GM12878 (cell line): ENCODE data around the gene HTRA2. TPM values are rescaled to one million over a fixed set of nuclear protein-coding genes. Genes with fewer than 3 reads are reported as not detected.

ENCODE experiments used
- ATAC-seq: fragments of 200-7000 bp; cut with Tn5 transposase; 3 replicates; pipeline ENCODE4 v1.9.1; 2020; ENCODE audit warnings: mild to moderate bottlenecking, moderate library complexity
- BruUV-seq: library from RNA; stranded (reverse); fragments of 400-500 nt; replicated peaks from 2 replicates; lab custom pipeline; 2021; lab: Mats Ljungman, UMichigan
- CTCF ChIA-PET: fragments of 300-600 bp; sonication (Branson Sonifier 250); formaldehyde crosslinking; extraction: SDS; loops from one replicate; lab custom pipeline; 2021; ENCODE audit warnings: inconsistent platforms; lab: Yijun Ruan, JAX
- POLR2A ChIA-PET: fragments of 350-600 bp; formaldehyde crosslinking; extraction: SDS; loops from one replicate; lab custom pipeline; 2021; ENCODE audit warnings: inconsistent platforms; lab: Charles Lee
- RAD21 ChIA-PET: fragments of 300-600 bp; sonication (Branson Sonifier 250); formaldehyde crosslinking; loops from one replicate; lab custom pipeline; 2023; ENCODE audit warnings: antibody characterized with exemption; ENCODE audit not compliant: unreplicated experiment; lab: Charles Lee
- SMC1A ChIA-PET: fragments of 300-600 bp; sonication (Branson Sonifier 250); formaldehyde crosslinking; loops from one replicate; lab custom pipeline; 2023; ENCODE audit not compliant: unreplicated experiment, uncharacterized antibody; lab: Charles Lee
- DNase-seq: peaks from one replicate; pipeline ENCODE4 v3.0.0-alpha.2; 2011; ENCODE audit warnings: low read depth, low spot score
- FAIRE-seq: peaks from 3 replicates; lab custom pipeline; 2011; peaks lifted over from hg19 to GRCh38; lab: Jason Lieb, UNC
- H2AFZ ChIP-seq: 2 replicates; pipeline ENCODE4 v1.6.0; 2011; ENCODE audit warnings: low read depth, low read length, control low read depth; ENCODE audit not compliant: control insufficient read depth
- H3K27ac ChIP-seq: 2 replicates; pipeline ENCODE4 v1.5.1; 2011; ENCODE audit warnings: control low read depth; ENCODE audit not compliant: control insufficient read depth, insufficient read depth
- H3K27me3 ChIP-seq, 2 experiments: replicated peaks in 1 of 2; 2 replicates each; pipeline versions ENCODE4 v1.6.0 to v1.6.1; 2011; ENCODE audit warnings: low read length in 1 of 2; ENCODE audit not compliant: control insufficient read depth in 2 of 2, insufficient read depth in 2 of 2
- H3K36me3 ChIP-seq, 2 experiments: 2 replicates each; pipeline ENCODE4 v1.5.1; 2011; ENCODE audit warnings: low read length in 1 of 2; ENCODE audit not compliant: control insufficient read depth in 2 of 2, insufficient read depth in 2 of 2
- H3K4me1 ChIP-seq: 2 replicates; pipeline ENCODE4 v1.6.1; 2011; ENCODE audit warnings: mild to moderate bottlenecking, low read length, moderate library complexity, mixed read lengths; ENCODE audit not compliant: control insufficient read depth, insufficient read depth
- H3K4me2 ChIP-seq: 2 replicates; pipeline ENCODE4 v1.6.0; 2011; ENCODE audit warnings: control low read depth; ENCODE audit not compliant: control insufficient read depth, insufficient read depth
- H3K4me3 ChIP-seq: fragments of 200-600 bp; sonication (generic); 2 replicates; pipeline ENCODE4 v1.5.1; 2016
- H3K79me2 ChIP-seq: 2 replicates; pipeline ENCODE4 v1.6.0; 2011; ENCODE audit warnings: low read length; ENCODE audit not compliant: control insufficient read depth, insufficient read depth
- H3K9ac ChIP-seq: 2 replicates; pipeline ENCODE4 v1.8.0; 2011; ENCODE audit warnings: low read length, control low read depth, mixed read lengths; ENCODE audit not compliant: control insufficient read depth, insufficient read depth
- H3K9me3 ChIP-seq: replicated peaks from 3 replicates; pipeline ENCODE4 v1.5.1; 2011; ENCODE audit warnings: mild to moderate bottlenecking, low read length; ENCODE audit not compliant: control insufficient read depth, insufficient read depth
- H4K20me1 ChIP-seq: 2 replicates; pipeline ENCODE4 v1.6.0; 2011; ENCODE audit not compliant: control insufficient read depth, insufficient read depth
- ASH2L ChIP-seq: fragments of 300-600, 200-600 bp; sonication (generic); IDR thresholded peaks from 2 replicates; pipeline ENCODE4 v1.6.1; 2017; ENCODE audit warnings: low read depth, mild to moderate bottlenecking, borderline replicate concordance
- ELK1 ChIP-seq: IDR thresholded peaks from 2 replicates; pipeline ENCODE4 v1.6.1; 2012; ENCODE audit warnings: low read depth, low read length, improper control_type of control experiment
- NFXL1 ChIP-seq: fragments of 450-650 bp; IDR thresholded peaks from 2 replicates; pipeline ENCODE4 v1.6.1; 2017; ENCODE audit warnings: antibody characterized with exemption, mild to moderate bottlenecking, borderline replicate concordance
- SREBF2 ChIP-seq: IDR thresholded peaks from 2 replicates; pipeline ENCODE4 v1.6.1; 2012; ENCODE audit warnings: mild to moderate bottlenecking, low read length
- TAF1 ChIP-seq: IDR thresholded peaks from 2 replicates; pipeline ENCODE4 v1.6.1; 2011; ENCODE audit warnings: mild to moderate bottlenecking, low read depth, low read length, borderline replicate concordance
- WGBS: methylation state at CpG from one replicate; pipeline ENCODE4 v1.1.6; 2016; ENCODE audit warnings: low lambda C conversion rate; ENCODE audit not compliant: insufficient replicate concordance, insufficient coverage; ENCODE audit errors: missing lambda C conversion rate; 5-methylcytosine and 5-hydroxymethylcytosine counted together
- in situ Hi-C: fragments of 300-500 bp; cut with MboI; formaldehyde crosslinking; loops from 9 replicates; pipeline ENCODE4 v1.14.3; 2018; ENCODE audit warnings: mixed read lengths
- intact Hi-C: fragments of 100-400 bp; cut with micrococcal nuclease; formaldehyde crosslinking; loops from one replicate; pipeline ENCODE4 v1.14.2; 2022; ENCODE audit not compliant: unreplicated experiment
- polyA plus RNA-seq, 11 experiments: library from polyadenylated mRNA; depleted of rRNA in 4 of 11; unstranded in 6 of 11; stranded (reverse) in 5 of 11; fragments of >200 nt; fragmentation: Nextera tagmentation in 4 of 11; fragmentation: Illumina TruSeq in 1 of 11; extraction: Ambion mirVana in 4 of 11; extraction: Trizol in 1 of 11; gene quantifications; 1 replicate in 1 of 11; 2 replicates in 10 of 11; pipeline versions ENCODE4 v1.2.1 to v1.2.3, GENCODE V29; 2011 to 2016; ENCODE audit warnings: inconsistent platforms in 2 of 11, missing spikeins in 2 of 11, low read depth in 1 of 11
- total RNA-seq, 4 experiments: library from RNA; depleted of rRNA in 3 of 4; stranded (reverse); fragments of >200 nt in 3 of 4; fragmentation: Illumina TruSeq in 1 of 4; extraction: Trizol in 1 of 4; gene quantifications; 2 replicates each; pipeline versions ENCODE4 v1.2.1 to v1.2.3, GENCODE V29; 2013 to 2021

Gene HTRA2
- total and polyA plus RNA-seq, 10 of the 15 experiments (the other 5 are each of a cell fraction or from before 2014, with no cell fraction given): 42.3 to 73.9 (median 54.6) TPM

- in situ Hi-C loops (loop anchor here (10.0 kb wide), 1 partner anchor 103 kb away; no protein-coding TSS in a partner anchor), intact Hi-C loops (no loop called here)
- Histone ChIP-seq H3K4me1 (peaks cover 13% of the 10 kb centered on the region), H3K9ac (peak overlapping the region; percentile 91), H3K79me2 (peaks cover 27% of the 10 kb centered on the region), H3K4me2 (peak overlapping the region; percentile 96), H2AFZ (no peak overlapping the region), H3K27me3 (no peaks in the 10 kb centered on the region; a peak in 1 of 4 replicates), H3K4me3 (peak overlapping the region; percentile 97), H3K36me3 (no peaks in the 10 kb centered on the region), H3K27ac (no peak overlapping the region), H3K9me3 (no peaks in the 10 kb centered on the region), H4K20me1 (no peaks in the 10 kb centered on the region; the same call in 1 of the 2 replicates)
- BruUV-seq: no TSS peak
- FAIRE-seq (no peak), DNase-seq (no peak), ATAC-seq (no peak)
- ChIA-PET POLR2A (interaction anchor here (0.7 to 3.6 kb wide), 13 partner anchors 9 to 119 kb away, joined by 3 to 44 read pairs (median 5); partner anchors contain the start of genes AUP1, HTRA2, INO80B and MOGS), SMC1A (interaction anchor here (0.7 to 5.7 kb wide), 12 partner anchors 8 to 107 kb away, joined by 3 to 128 read pairs (median 7); partner anchors contain the start of genes C2orf81, HTRA2, INO80B and MRPL53), CTCF (interaction anchor here (0.5 to 19.4 kb wide), 16 partner anchors 9 to 149 kb away, joined by 3 to 280 read pairs (median 6); partner anchors contain the start of genes AUP1, DQX1, HTRA2 and INO80B), RAD21 (interaction anchor here (0.6 to 5.9 kb wide), 13 partner anchors 9 to 657 kb away, joined by 3 to 121 read pairs (median 5); partner anchors contain the start of genes AUP1, DQX1, HTRA2 and INO80B)
- no peak for TF ChIP-seq NFXL1
- TF ChIP-seq ELK1: no peak
- TF ChIP-seq ASH2L: no peak
- no peak for TF ChIP-seq SREBF2
- no peak for TF ChIP-seq TAF1
- 61% methylated on average over 3 of the region's 3 CpGs for WGBS
Measured at GRCh38 chr2:74481431-74481830, 48.3 kb upstream of the HTRA2 start.
